Measurements from ENCODE around the gene GSE1. TPM values are rescaled to one million over a fixed set of nuclear protein-coding genes. Genes with fewer than 3 reads are reported as not detected.
A peak's percentile ranks its signal among the peaks of the same experiment; 100 is the strongest.

Gene GSE1
- total and polyA plus RNA-seq, 2 of the 13 experiments (the other 11 are each of a cell fraction or from before 2014, with no cell fraction given) = 16.1 to 31.2 TPM

GRCh38 chr16:85578599-85578948 lies 34.5 kb upstream of the GSE1 start:
- H3K4me1 ChIP-seq (ENCODE audit: insufficient read depth, low read length) = peaks cover 18% of the 10 kb centered on the region
- H3K4me2 ChIP-seq (ENCODE audit: low read depth, low read length) = no peak overlapping the region
- ChIA-PET POLR2A (no interaction called here), CTCF (ENCODE audit: low intra/inter-chr PET ratio, low total read pairs) (no interaction called here)
- no peak overlapping the region for H3K4me3 ChIP-seq (replicated peaks in 1 of 3; ENCODE audit: insufficient read depth in 1 of 3, low read depth in 2 of 3, low read length in 3 of 3)
- no peak overlapping the region for H3K9ac ChIP-seq (ENCODE audit: insufficient read depth, low read depth, low read length)
- FAIRE-seq (no peak), ATAC-seq (no peak), DNase-seq (ENCODE audit: low spot score) (no peak)
- H2AFZ ChIP-seq (ENCODE audit: low read length) = no peak overlapping the region
- in situ Hi-C loops (cut with HindIII; ENCODE audit: extremely low pct_ligation_motif_present, low pct_unique_long_range_greater_than_20kb) = no loop called here
- no TSS peak for BruUV-seq (replicated peaks)
- no peaks in the 10 kb centered on the region; a peak in 5 of 5 replicates for H3K36me3 ChIP-seq (replicated peaks in 1 of 2; ENCODE audit: control insufficient read depth in 1 of 2, insufficient read depth in 2 of 2, low read length in 2 of 2)
- H3K9me3 ChIP-seq (ENCODE audit: low read length) = no peaks in the 10 kb centered on the region
- H3K79me2 ChIP-seq (ENCODE audit: insufficient read depth, low read length) = peaks cover 65% of the 10 kb centered on the region
- H4K20me1 ChIP-seq (ENCODE audit: insufficient read depth, low read length) = peaks cover 63% of the 10 kb centered on the region
- no peaks in the 10 kb centered on the region for H3K27me3 ChIP-seq (ENCODE audit: control insufficient read depth in 1 of 2, insufficient read depth in 2 of 2, low read length in 2 of 2)
- TF ChIP-seq ZNF563 (CRISPR knock-in tag; IDR thresholded peaks at IDR 0.05) (no peak), ZMYM3 (CRISPR knock-in tag; IDR thresholded peaks at IDR 0.05) (peak; percentile 40; the same call in 1 of the 2 replicates)
- intact Hi-C loops (cut with micrococcal nuclease; ENCODE audit: unreplicated experiment) = no loop called here
- 96% methylated on average over 5 of the region's 5 CpGs for WGBS (ENCODE audit: low lambda C conversion rate)
- H3K27ac ChIP-seq (ENCODE audit: extremely low read length, insufficient read depth, low read length) = no peak overlapping the region

GRCh38 chr16:85579191-85579590 lies 33.9 kb upstream of the GSE1 start:
- H3K4me3 ChIP-seq (replicated peaks in 1 of 3; ENCODE audit: insufficient read depth in 1 of 3, low read depth in 2 of 3, low read length in 3 of 3) = no peak overlapping the region
- ChIA-PET POLR2A (interaction anchor here (1.0 kb wide), 1 partner anchor 25 kb away, joined by 3 read pairs; no protein-coding TSS in a partner anchor), CTCF (ENCODE audit: low intra/inter-chr PET ratio, low total read pairs) (no interaction called here)
- H3K27ac ChIP-seq (ENCODE audit: extremely low read length, insufficient read depth, low read length) = no peak overlapping the region
- intact Hi-C loops (cut with micrococcal nuclease; ENCODE audit: unreplicated experiment) = no loop called here
- H2AFZ ChIP-seq (ENCODE audit: low read length) = no peak overlapping the region
- in situ Hi-C loops (cut with HindIII; ENCODE audit: extremely low pct_ligation_motif_present, low pct_unique_long_range_greater_than_20kb) = no loop called here
- DNase-seq (ENCODE audit: low spot score) (no peak), ATAC-seq (no peak), FAIRE-seq (no peak)
- no peak overlapping the region for H3K9ac ChIP-seq (ENCODE audit: insufficient read depth, low read depth, low read length)
- peaks cover 62% of the 10 kb centered on the region for H3K79me2 ChIP-seq (ENCODE audit: insufficient read depth, low read length)
- no TSS peak for BruUV-seq (replicated peaks)
- H3K9me3 ChIP-seq (ENCODE audit: low read length) = no peaks in the 10 kb centered on the region
- H3K4me2 ChIP-seq (ENCODE audit: low read depth, low read length) = no peak overlapping the region
- H3K36me3 ChIP-seq (replicated peaks in 1 of 2; ENCODE audit: control insufficient read depth in 1 of 2, insufficient read depth in 2 of 2, low read length in 2 of 2) = peaks cover 0 to under 1% of the 10 kb centered on the region in 2 experiments
- no peaks in the 10 kb centered on the region for H3K27me3 ChIP-seq (ENCODE audit: control insufficient read depth in 1 of 2, insufficient read depth in 2 of 2, low read length in 2 of 2)
- peaks cover 62% of the 10 kb centered on the region for H4K20me1 ChIP-seq (ENCODE audit: insufficient read depth, low read length)
- WGBS (ENCODE audit: low lambda C conversion rate) = 91% methylated on average over 9 of the region's 13 CpGs
- peaks cover 18% of the 10 kb centered on the region for H3K4me1 ChIP-seq (ENCODE audit: insufficient read depth, low read length)
- TF ChIP-seq ZNF83 (CRISPR knock-in tag; IDR thresholded peaks at IDR 0.05; ENCODE audit: borderline replicate concordance) (no peak), CREB3 (CRISPR knock-in tag; IDR thresholded peaks at IDR 0.05) (no peak), USF2 (IDR thresholded peaks at IDR 0.05; ENCODE audit: low read depth, low read length) (no peak), USF2 (CRISPR knock-in tag; IDR thresholded peaks at IDR 0.05; ENCODE audit: borderline replicate concordance) (no peak), ZFP36L1 (CRISPR knock-in tag; IDR thresholded peaks at IDR 0.05) (no peak), GLMP (CRISPR knock-in tag; IDR thresholded peaks at IDR 0.05; ENCODE audit: borderline replicate concordance) (no peak), EZH2 (conservative IDR thresholded peaks at IDR 0.05; ENCODE audit: low read depth, low read length) (no peak), TCF7L2 (IDR thresholded peaks at IDR 0.05; ENCODE audit: low read depth, low read length) (no peak), ZHX1 (CRISPR knock-in tag; IDR thresholded peaks at IDR 0.05; ENCODE audit: low read depth) (no peak), DR1 (CRISPR knock-in tag; IDR thresholded peaks at IDR 0.05) (no peak)
